Right ventricle myocardium inferior (tissue), 1 donor: Measurements from ENCODE around the gene RCAN1. TPM values are rescaled to one million over a fixed set of nuclear protein-coding genes. Genes with fewer than 3 reads are reported as not detected.
"Not testable (repeated sequence)": the region's sequence is repeated elsewhere in the genome, so short reads cannot be mapped to it uniquely, and the experiment has no call there.

Experiments used
- ATAC-seq: fragments of 200-7000 bp; cut with Tn5 transposase; one replicate; pipeline ENCODE4 v1.9.1; 2020; ENCODE audit warnings: mild to moderate bottlenecking, moderate library complexity
- DNase-seq: peaks from one replicate; pipeline ENCODE4 v3.0.0; 2021; ENCODE audit errors: missing footprints
- intact Hi-C: fragments of 100-400 bp; cut with DNase I; formaldehyde crosslinking; loops from one replicate; pipeline ENCODE4 v1.11.0; 2022
- total RNA-seq: library from RNA; stranded (reverse); fragmentation: NEBNext Ultra II Directional; extraction: Animal tissue kit (Norgen Biotek cat#: 25700); gene quantifications from one replicate; pipeline ENCODE4 v1.2.1, GENCODE V29; 2021
- donor health status: DM: no; HTN: yes; CAD: no; lungs with severe emphysema.

Gene RCAN1
- total RNA-seq, 1 donor from 2014 or later, result 36.5 TPM

- peak; percentile 73 for DNase-seq
- intact Hi-C loops, result loop anchor here (2.0 kb wide), 1 partner anchor 56 kb away; no protein-coding TSS in a partner anchor
- ATAC-seq, result peak; percentile 82
Measured at GRCh38 chr21:34582506-34583150, 32.3 kb downstream of the RCAN1 start.

DNA sequence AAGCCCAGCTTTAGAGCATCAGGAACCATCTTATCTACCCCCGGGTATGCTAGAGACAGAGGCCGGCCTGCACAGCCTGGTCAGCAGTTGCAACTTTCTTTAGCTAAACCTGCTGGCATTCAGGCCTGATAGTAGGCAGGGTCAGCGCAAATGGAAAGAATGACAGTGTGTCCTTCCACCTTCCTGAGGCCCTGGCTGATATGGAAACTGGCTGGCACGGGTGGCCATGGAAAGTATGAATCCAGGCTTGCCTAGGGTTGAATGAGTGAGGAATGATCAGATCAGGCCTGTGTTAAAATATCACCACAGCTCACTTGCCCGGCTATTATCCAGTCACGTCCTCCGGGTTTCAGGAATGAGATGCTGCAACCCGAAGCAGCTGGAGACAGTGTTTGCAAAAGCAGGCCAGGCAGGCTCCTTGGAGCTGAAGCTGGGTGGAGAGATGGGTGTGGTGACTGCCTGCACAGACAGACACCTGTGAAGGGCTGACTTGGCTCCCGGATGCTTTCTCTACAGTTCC is 34.7 kb downstream of the RCAN1 start:
- DNase-seq (peak; percentile 82), ATAC-seq (peak; percentile 69)
- intact Hi-C loops, result no loop called here

GRCh38 chr21:34579411-34579810 is 35.5 kb downstream of the RCAN1 start:
- intact Hi-C loops, result no loop called here
- no peak for ATAC-seq

GRCh38 chr21:34576041-34576511 is 38.8 kb downstream of the RCAN1 start:
- DNase-seq, result no peak
- intact Hi-C loops, result no loop called here
- ATAC-seq, result peak; percentile 30

More at GRCh38 chr21:34579411-34579810, 35.5 kb downstream of the RCAN1 start:
- DNase-seq, result no peak

DNA sequence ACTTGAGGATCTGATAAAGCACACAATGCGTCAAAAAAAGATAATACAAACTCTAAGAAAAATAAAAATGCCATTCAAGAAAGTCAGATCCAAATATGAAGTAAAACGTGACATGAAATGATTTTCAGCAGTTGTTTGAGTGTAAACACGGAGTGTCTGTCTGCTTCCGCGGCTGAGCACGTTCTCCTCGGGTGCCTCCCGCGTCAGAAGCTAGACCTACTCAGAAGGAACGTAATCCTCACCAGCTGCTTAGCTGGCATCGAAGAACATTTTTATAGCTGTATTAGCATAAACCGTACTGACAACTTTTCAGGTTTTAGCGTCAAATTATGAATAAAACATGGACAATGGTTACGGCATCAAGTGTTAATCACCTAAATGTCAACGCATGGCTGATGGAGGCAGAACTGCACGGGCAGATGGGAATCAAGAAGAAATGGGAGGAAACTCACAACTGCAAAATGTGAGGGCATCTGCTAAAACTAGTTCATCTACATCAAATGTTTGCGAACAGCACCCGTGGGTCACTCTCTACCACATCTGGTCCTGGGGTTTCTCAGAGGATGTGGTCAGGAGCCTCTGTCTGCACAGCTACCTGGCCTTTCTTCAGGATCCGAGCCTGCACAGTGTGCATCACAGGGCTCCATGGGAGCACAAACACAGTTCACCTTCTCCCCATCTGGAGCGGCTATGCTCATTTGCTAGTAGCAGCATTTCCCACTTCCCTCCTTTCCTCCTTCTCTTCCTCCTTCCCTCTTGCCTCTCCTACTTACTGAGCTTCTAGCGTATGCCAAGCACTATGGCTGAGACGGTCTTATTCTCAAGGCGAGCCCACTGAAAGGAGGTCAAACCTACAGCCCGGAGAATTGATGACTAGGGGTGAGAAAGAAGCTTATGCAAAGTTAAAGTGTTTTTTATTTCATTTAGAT is 40.0 kb downstream of the RCAN1 start:
- DNase-seq (no peak), ATAC-seq (no peak)
- intact Hi-C loops, result no loop called here

DNA sequence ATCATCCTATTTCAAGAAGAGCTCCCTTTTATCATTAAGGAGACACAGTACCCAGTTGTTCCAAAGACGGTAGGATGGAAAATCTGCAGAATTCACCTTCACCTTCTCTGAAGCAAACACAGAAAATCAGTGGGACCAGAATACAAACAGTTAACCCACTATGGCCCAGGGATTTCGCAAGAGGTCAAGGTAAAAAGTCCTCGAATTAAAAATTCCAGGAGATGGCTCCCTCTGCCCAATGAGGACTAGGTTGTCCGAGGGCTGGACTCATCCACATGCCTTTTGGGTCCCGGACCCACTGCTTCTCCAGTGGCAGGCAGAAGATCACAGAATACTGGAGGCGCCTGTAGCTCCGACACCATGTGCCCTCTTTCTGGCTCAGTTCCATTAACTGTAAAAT is 42.9 kb downstream of the RCAN1 start:
- ATAC-seq (no peak), DNase-seq (no peak)
- intact Hi-C loops, result no loop called here

GRCh38 chr21:34570313-34570712 is 44.6 kb downstream of the RCAN1 start:
- intact Hi-C loops, result no loop called here
- ATAC-seq (no peak), DNase-seq (no peak)

DNA sequence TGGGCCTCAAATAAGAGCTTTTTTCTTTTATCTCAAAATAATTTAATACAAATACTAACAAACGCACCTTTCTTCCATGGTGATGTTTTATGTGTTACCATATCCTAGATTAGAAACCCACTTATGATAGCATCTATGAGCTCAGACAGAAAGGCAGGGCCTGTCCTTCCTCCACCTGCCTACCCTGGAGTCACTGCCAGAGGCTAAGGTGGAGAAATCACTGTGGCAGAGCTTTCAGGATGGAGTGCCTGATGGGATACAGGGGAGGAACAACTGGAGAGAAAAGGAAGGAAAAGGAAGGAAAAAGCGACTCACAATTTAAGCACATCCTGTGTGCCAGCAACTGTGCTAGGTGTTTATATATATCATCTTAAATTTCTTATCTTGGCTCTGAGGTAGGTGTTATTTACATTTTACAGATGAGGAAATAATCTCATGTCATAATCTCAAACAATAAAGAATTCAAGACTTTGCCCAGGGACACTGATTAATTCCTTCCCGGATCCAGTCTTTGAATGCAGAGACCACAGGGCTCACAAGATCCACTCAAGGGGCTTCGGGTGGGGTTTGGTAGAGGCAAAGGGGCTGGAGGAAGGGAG is 45.4 kb downstream of the RCAN1 start:
- DNase-seq (no peak), ATAC-seq (no peak)
- intact Hi-C loops, result no loop called here

DNA sequence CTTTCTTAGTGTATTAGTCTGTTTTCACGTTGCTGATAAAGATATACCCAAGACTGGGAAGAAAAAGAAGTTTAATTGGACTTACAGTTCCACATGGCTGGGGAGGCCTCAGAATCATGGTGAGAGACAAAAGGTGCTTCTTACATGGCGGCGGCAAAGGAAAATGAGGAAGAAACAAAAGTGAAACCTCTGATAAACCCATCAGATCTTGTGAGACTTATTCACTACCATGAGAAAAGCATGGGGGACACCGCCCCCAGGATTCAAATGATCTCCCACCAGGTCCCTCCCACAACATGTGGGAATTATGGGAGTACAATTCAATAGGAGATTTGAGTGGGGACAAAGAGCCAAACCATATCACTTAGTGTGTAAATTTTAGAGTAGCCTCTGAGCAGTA is 46.1 kb downstream of the RCAN1 start:
- intact Hi-C loops, ATAC-seq, DNase-seq: not testable (repeated sequence)

DNA sequence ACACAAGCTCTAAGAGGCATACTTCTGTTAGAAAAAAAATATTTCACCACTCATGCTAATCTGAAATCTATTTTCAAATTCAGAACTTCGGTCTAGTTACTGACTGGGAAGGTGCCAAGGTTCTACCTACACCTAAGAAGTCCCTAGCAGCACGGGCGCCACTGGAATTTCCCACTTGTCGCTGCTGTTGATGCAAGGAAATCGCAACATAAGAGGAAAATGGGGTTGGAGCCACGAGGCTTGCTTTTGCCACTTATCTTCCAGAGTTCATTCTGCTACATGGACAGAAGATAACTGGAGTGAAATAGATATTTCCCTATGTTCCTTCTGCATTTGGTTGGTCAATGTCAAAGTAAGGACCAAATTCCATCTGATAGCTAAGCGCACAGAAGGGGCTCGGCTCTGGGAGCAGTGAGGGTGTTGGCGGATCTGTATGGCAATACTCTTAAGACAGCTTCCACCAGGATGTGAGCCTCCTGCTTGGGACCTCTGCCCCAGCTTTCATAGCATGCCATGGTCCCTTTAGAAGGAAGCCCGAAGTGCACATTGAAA is 47.2 kb downstream of the RCAN1 start:
- ATAC-seq (no peak), DNase-seq (no peak)
- intact Hi-C loops, result no loop called here

GRCh38 chr21:34565238-34565637 is 49.7 kb downstream of the RCAN1 start:
- intact Hi-C loops, result loop anchor here (2.0 kb wide), 1 partner anchor 28 kb away; no protein-coding TSS in a partner anchor
- peak; percentile 83 for ATAC-seq
- no peak for DNase-seq

- ATAC-seq, DNase-seq, intact Hi-C loops: not testable (repeated sequence)
Measured at GRCh38 chr21:34563370-34563769, 51.5 kb downstream of the RCAN1 start.

DNA sequence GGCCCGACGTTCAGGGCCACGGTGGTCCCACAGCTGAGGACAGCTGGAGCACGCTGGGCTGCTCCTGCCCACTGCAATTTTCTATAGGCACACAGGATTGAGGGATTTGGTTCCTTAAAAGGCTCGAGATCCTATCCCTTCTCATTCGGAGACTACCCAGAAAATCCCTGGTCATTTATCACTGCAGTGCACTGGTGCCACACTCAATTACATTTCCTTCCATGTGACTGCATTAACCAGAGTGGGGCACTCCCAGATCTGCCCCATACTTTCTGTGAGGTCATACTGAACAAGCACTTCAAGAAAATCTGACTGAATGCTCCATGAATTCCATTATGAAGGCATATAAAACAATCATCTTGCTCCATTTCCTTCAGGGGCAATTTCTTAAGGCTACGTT is 53.1 kb downstream of the RCAN1 start:
- no peak for ATAC-seq
- no peak for DNase-seq
- intact Hi-C loops, result no loop called here

DNA sequence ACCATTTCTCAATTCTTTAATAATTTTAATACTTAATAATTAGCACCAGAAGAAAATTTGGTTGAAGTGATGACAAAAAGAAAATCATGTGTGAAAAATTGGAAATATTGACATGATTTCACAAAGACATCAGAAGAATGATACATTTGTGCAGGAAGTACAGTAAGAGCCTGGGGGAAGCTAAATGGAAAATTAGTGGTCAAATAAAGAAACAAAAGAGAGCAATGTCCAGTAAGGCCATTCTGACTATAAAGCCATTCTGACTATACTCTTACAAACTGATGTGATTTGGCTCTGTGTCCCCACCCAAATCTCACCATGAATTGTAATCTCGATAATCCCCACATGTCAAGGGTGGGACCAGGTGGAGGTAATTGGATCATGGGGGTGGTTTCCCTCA is 54.3 kb downstream of the RCAN1 start:
- no peak for ATAC-seq
- intact Hi-C loops, result no loop called here
- DNase-seq, result no peak

DNA sequence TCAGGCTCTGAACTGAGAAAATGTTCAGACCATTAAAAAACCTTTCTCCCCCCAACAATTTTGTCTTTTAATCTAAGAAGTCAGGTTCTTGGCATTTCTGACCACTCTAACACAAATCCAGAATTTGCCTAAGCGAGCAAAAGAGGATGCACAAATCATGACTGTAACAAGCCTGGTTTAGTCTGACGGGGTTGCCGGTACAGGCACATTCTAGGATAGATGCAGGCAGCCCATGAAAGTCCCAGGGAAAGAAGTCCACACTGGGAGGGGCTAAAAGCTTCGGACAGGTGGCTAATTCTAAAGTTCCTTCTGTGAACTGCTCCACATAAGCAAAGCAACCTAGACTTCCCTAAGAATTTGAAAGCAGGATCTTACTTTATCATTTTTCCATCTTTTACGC is 54.9 kb downstream of the RCAN1 start:
- intact Hi-C loops, result no loop called here
- ATAC-seq (no peak), DNase-seq (no peak)

GRCh38 chr21:34559089-34559631 is 55.8 kb downstream of the RCAN1 start:
- DNase-seq, result no peak

DNA sequence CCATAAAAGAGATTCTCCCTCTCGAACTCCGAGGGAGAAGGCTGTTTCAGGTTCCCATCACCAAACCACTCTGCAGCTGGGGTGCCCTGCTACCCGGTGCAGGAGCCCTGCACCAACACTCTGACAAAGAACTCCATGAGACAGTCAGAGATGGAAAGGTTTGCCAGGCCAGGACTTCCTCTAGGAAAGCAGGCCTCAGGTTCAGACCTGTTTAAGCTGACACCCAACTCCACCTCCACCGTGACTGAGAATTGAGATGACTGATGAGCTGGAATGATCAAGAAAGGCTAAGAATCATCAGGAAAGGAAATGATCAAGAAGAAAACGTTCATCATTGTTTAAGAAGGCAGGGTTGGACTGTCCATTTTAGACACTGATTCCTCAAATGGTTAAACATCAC is 56.7 kb downstream of the RCAN1 start:
- intact Hi-C loops, result no loop called here
- DNase-seq, result no peak
- no peak for ATAC-seq

More at GRCh38 chr21:34559089-34559631, 55.8 kb downstream of the RCAN1 start:
- ATAC-seq, result no peak
- intact Hi-C loops, result no loop called here

DNA sequence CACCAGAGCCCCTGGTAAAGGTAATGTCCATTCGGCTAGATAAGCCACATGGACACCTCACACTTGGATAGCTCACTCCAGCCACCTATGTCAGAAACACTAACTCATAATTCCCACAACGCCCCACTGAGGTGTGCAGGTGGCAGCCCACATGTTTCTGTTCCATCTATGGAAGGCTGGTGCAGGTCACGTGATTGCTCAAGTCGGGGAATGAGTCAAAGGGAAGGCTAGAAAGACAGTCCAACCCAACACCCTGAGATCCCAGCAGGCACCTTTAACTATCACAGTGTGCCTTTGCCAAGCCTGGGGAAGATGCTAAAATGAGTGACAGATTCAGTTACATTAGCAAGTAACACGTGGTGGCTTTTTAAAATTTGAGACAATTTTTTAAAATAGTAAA is 57.7 kb downstream of the RCAN1 start:
- intact Hi-C loops, result no loop called here
- DNase-seq (no peak), ATAC-seq (no peak)

DNA sequence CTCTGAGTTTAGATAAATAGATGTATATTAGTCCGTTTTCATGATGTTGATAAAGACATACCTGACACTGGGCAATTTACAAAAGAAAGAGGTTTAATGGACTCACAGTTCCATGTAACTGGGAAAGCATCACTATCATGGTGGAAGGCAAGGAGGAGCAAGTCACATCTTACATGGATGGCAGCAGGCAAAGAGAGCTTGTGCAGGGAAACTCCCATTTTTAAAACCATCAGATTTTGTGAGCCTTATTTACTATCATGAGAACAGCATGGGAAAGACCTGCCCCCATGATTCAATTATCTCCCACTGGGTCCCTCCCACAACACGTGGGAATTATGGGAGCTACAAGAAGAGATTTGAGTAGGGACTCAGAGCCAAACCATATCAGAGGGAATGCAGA is 60.2 kb downstream of the RCAN1 start:
- intact Hi-C loops, ATAC-seq, DNase-seq: not testable (repeated sequence)
